Measurements from ENCODE around the gene KMT5C.

DNA sequence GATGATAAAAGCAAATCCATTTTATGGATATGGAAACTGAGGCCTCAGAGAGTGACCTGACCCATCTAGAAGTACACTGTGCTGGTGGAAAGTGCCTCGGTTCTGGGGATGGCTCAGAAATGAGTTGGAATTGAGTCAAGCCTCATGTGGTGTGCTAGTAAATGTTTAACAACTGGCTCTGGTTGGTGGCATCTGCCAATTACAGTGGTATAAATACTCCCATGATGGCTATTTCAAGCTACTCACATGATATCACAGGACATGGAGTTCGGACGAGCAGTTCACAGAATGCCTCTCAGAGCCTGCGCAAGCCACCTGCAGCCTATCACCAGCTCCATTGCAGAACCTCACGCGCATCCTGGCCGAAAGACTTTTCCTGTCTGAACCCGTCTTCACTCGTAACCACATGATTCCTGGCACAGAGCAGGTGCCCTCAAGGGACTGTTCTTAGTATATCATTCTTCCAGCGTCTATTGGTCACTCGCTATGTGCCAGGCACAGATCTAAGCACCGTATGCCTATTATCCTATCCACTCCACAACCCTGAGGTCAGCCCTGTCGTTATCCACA, 23.6 kb upstream of the KMT5C start:
- TF ChIP-seq EZH2phosphoT487 (IDR thresholded peaks at IDR 0.05; ENCODE audit: insufficient read depth, low read depth) = no peak
- no peak for TF ChIP-seq EZH2 (IDR thresholded peaks at IDR 0.05; ENCODE audit: insufficient read depth, poor library complexity, severe bottlenecking)

All from GM23248 (cell line).